ENCODE data around the gene EPS15. TPM values are rescaled to one million over a fixed set of nuclear protein-coding genes. Genes with fewer than 3 reads are reported as not detected.

The EPS15 gene
- total and polyA plus RNA-seq, 2 of the 13 experiments (the other 11 are each of a cell fraction or from before 2014, with no cell fraction given), result 14.3 to 19.3 TPM

- TF ChIP-seq CSRNP2 (CRISPR knock-in tag; conservative IDR thresholded peaks at IDR 0.05; ENCODE audit: low read depth) (no peak), NBN (conservative IDR thresholded peaks at IDR 0.05) (no peak), HOXA7 (CRISPR knock-in tag; IDR thresholded peaks at IDR 0.05) (no peak), ZNF567 (CRISPR knock-in tag; IDR thresholded peaks at IDR 0.05; ENCODE audit: borderline replicate concordance) (no peak), MIXL1 (CRISPR knock-in tag; IDR thresholded peaks at IDR 0.05) (peak; percentile 87), ZFP82 (CRISPR knock-in tag; IDR thresholded peaks at IDR 0.05; ENCODE audit: borderline replicate concordance) (no peak), MAZ (IDR thresholded peaks at IDR 0.05; ENCODE audit: borderline replicate concordance, low read depth, low read length) (peak; percentile 68; the same call in 1 of the 2 replicates), MAZ (CRISPR knock-in tag; IDR thresholded peaks at IDR 0.05; ENCODE audit: low read depth) (no peak; the same call in none of the 2 replicates), ISL2 (CRISPR knock-in tag; IDR thresholded peaks at IDR 0.05) (peak; percentile 62), RXRA (CRISPR knock-in tag; IDR thresholded peaks at IDR 0.05) (peak; percentile 61; the same call in 1 of the 2 replicates), STAT5B (CRISPR knock-in tag; IDR thresholded peaks at IDR 0.05) (no peak), IRX3 (CRISPR knock-in tag; IDR thresholded peaks at IDR 0.05; ENCODE audit: borderline replicate concordance, low read depth) (0 out of 2 replicates have a peak, but pooled peaks have one; percentile 8), HDAC1 (CRISPR knock-in tag; IDR thresholded peaks at IDR 0.05) (peak; percentile 46; the same call in 1 of the 2 replicates), CCAR2 (optimal IDR thresholded peaks at IDR 0.05; ENCODE audit: low read depth, low read length) (peak; percentile 84), ZNF589 (CRISPR knock-in tag; conservative IDR thresholded peaks at IDR 0.05) (no peak), ZNF501 (CRISPR knock-in tag; IDR thresholded peaks at IDR 0.05) (peak; percentile 72), POLR2G (IDR thresholded peaks at IDR 0.05; ENCODE audit: low read depth, low read length) (peak; percentile 74), RCOR2 (CRISPR knock-in tag; IDR thresholded peaks at IDR 0.05) (peak; percentile 86), ZNF225 (CRISPR knock-in tag; IDR thresholded peaks at IDR 0.05) (no peak), THAP7 (CRISPR knock-in tag; IDR thresholded peaks at IDR 0.05) (no peak), ZNF317 (CRISPR knock-in tag; IDR thresholded peaks at IDR 0.05) (0 out of 2 replicates have a peak, but pooled peaks have one; percentile 56), ZNF720 (CRISPR knock-in tag; IDR thresholded peaks at IDR 0.05) (no peak), NR2F1 (CRISPR knock-in tag; IDR thresholded peaks at IDR 0.05) (peak in 1 of 2 experiments; percentile 72; a peak in 2 of 4 replicates)
- TF ChIP-seq, protein P1, sequence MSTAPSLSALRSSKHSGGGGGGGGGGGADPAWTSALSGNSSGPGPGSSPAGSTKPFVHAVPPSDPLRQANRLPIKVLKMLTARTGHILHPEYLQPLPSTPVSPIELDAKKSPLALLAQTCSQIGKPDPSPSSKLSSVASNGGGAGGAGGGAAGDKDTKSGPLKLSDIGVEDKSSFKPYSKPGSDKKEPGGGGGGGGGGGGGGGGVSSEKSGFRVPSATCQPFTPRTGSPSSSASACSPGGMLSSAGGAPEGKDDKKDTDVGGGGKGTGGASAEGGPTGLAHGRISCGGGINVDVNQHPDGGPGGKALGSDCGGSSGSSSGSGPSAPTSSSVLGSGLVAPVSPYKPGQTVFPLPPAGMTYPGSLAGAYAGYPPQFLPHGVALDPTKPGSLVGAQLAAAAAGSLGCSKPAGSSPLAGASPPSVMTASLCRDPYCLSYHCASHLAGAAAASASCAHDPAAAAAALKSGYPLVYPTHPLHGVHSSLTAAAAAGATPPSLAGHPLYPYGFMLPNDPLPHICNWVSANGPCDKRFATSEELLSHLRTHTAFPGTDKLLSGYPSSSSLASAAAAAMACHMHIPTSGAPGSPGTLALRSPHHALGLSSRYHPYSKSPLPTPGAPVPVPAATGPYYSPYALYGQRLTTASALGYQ (CRISPR knock-in tag; IDR thresholded peaks at IDR 0.05), result 0 out of 2 replicates have a peak, but pooled peaks have one; percentile 27
- TF ChIP-seq, protein P2, sequence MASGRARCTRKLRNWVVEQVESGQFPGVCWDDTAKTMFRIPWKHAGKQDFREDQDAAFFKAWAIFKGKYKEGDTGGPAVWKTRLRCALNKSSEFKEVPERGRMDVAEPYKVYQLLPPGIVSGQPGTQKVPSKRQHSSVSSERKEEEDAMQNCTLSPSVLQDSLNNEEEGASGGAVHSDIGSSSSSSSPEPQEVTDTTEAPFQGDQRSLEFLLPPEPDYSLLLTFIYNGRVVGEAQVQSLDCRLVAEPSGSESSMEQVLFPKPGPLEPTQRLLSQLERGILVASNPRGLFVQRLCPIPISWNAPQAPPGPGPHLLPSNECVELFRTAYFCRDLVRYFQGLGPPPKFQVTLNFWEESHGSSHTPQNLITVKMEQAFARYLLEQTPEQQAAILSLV (CRISPR knock-in tag; IDR thresholded peaks at IDR 0.05; ENCODE audit: borderline replicate concordance), result no peak
Observed at GRCh38 chr1:51519048-51519864, at the start of gene EPS15 (continued).
